ENCODE results near the gene MOCS1. TPM values are rescaled to one million over a fixed set of nuclear protein-coding genes. Genes with fewer than 3 reads are reported as not detected.

Gene MOCS1
- total RNA-seq, 1 donor from 2014 or later: 11.3 TPM

- H3K27ac ChIP-seq: no peak overlapping the region
- no peaks in the 10 kb centered on the region for H3K79me2 ChIP-seq (ENCODE audit: low read depth)
- H3K9ac ChIP-seq: no peak overlapping the region
- TF ChIP-seq CTCF (IDR thresholded peaks at IDR 0.05) (no peak), EZH2 (IDR thresholded peaks at IDR 0.05) (no peak), EZH2phosphoT487 (IDR thresholded peaks at IDR 0.05) (no peak)
- H3K4me1 Mint-ChIP-seq: no peaks in the 10 kb centered on the region
- H2AFZ ChIP-seq (replicated peaks): no peak overlapping the region
- H3K27ac Mint-ChIP-seq: no peak overlapping the region
- no peaks in the 10 kb centered on the region for H3K9me3 Mint-ChIP-seq
- no peak overlapping the region for H3K4me3 ChIP-seq
- H3K9me3 ChIP-seq (ENCODE audit: low read depth): no peaks in the 10 kb centered on the region
- no peak for DNase-seq (ENCODE audit: low spot score)
- H3K27me3 ChIP-seq: no peaks in the 10 kb centered on the region
- H3F3A ChIP-seq (ENCODE audit: low read depth): no peaks in the 10 kb centered on the region
- H3K36me3 Mint-ChIP-seq: peaks cover 12% of the 10 kb centered on the region
- peaks cover 2% of the 10 kb centered on the region for H3K27me3 Mint-ChIP-seq (ENCODE audit: insufficient read depth, low read depth)
- peaks cover 4% of the 10 kb centered on the region for H4K20me1 ChIP-seq (ENCODE audit: low read depth)
- peaks cover 6% of the 10 kb centered on the region for H3K36me3 ChIP-seq
- no peak overlapping the region for H3K4me2 ChIP-seq
- H3K4me1 ChIP-seq: peaks cover 6% of the 10 kb centered on the region
- no peak overlapping the region for H3K4me3 Mint-ChIP-seq
Observed at GRCh38 chr6:39914239-39914638, 20.0 kb downstream of the MOCS1 start.

- DNase-seq (ENCODE audit: low spot score): no peak
- no peaks in the 10 kb centered on the region for H3K79me2 ChIP-seq (ENCODE audit: low read depth)
- Mint-ChIP-seq H3K27ac (no peak overlapping the region), H3K4me3 (no peak overlapping the region), H3K36me3 (peaks cover 11% of the 10 kb centered on the region), H3K9me3 (no peaks in the 10 kb centered on the region), H3K27me3 (ENCODE audit: insufficient read depth, low read depth) (peaks cover 2% of the 10 kb centered on the region), H3K4me1 (no peaks in the 10 kb centered on the region)
- no peaks in the 10 kb centered on the region for H3K27me3 ChIP-seq
- H3K4me3 ChIP-seq: no peak overlapping the region
- no peak overlapping the region for H3K4me2 ChIP-seq
- peaks cover 6% of the 10 kb centered on the region for H3K36me3 ChIP-seq
- H3K9me3 ChIP-seq (ENCODE audit: low read depth): no peaks in the 10 kb centered on the region
- H3K4me1 ChIP-seq: peaks cover 6% of the 10 kb centered on the region
- H4K20me1 ChIP-seq (ENCODE audit: low read depth): peaks cover 4% of the 10 kb centered on the region
- H2AFZ ChIP-seq (replicated peaks): no peak overlapping the region
- H3K27ac ChIP-seq: no peak overlapping the region
- no peak for TF ChIP-seq EZH2phosphoT487 (IDR thresholded peaks at IDR 0.05)
- no peak for TF ChIP-seq CTCF (IDR thresholded peaks at IDR 0.05)
- no peak for TF ChIP-seq EZH2 (IDR thresholded peaks at IDR 0.05)
- H3F3A ChIP-seq (ENCODE audit: low read depth): no peaks in the 10 kb centered on the region
- no peak overlapping the region for H3K9ac ChIP-seq
Observed at GRCh38 chr6:39913391-39913916, 20.8 kb downstream of the MOCS1 start.

GRCh38 chr6:39912446-39912845 is 21.8 kb downstream of the MOCS1 start:
- H4K20me1 ChIP-seq (ENCODE audit: low read depth): peaks cover 1% of the 10 kb centered on the region
- H3K9me3 ChIP-seq (ENCODE audit: low read depth): no peaks in the 10 kb centered on the region
- Mint-ChIP-seq H3K4me1 (no peaks in the 10 kb centered on the region), H3K27me3 (ENCODE audit: insufficient read depth, low read depth) (peaks cover 2% of the 10 kb centered on the region), H3K27ac (no peak overlapping the region), H3K36me3 (peaks cover 12% of the 10 kb centered on the region), H3K4me3 (no peak overlapping the region), H3K9me3 (no peaks in the 10 kb centered on the region)
- DNase-seq (ENCODE audit: low spot score): no peak
- TF ChIP-seq EZH2phosphoT487 (IDR thresholded peaks at IDR 0.05): no peak
- H3K79me2 ChIP-seq (ENCODE audit: low read depth): no peaks in the 10 kb centered on the region
- no peaks in the 10 kb centered on the region for H3K27me3 ChIP-seq
- no peaks in the 10 kb centered on the region for H3K36me3 ChIP-seq
- no peak overlapping the region for H3K9ac ChIP-seq
- H3K4me1 ChIP-seq: peaks cover under 1% of the 10 kb centered on the region
- H3K4me2 ChIP-seq: no peak overlapping the region
- H3K27ac ChIP-seq: no peak overlapping the region
- H3K4me3 ChIP-seq: no peak overlapping the region
- no peak overlapping the region for H2AFZ ChIP-seq (replicated peaks)
- H3F3A ChIP-seq (ENCODE audit: low read depth): no peaks in the 10 kb centered on the region

- H3K79me2 ChIP-seq (ENCODE audit: low read depth): no peaks in the 10 kb centered on the region
- H3K36me3 ChIP-seq: no peaks in the 10 kb centered on the region
- H3K36me3 Mint-ChIP-seq: peaks cover 12% of the 10 kb centered on the region
Observed at GRCh38 chr6:39911513-39912125, 22.6 kb downstream of the MOCS1 start.

More at GRCh38 chr6:39911513-39912125, 22.6 kb downstream of the MOCS1 start:
- Histone ChIP-seq H3K27me3 (no peaks in the 10 kb centered on the region), H3K27ac (no peak overlapping the region), H3K9ac (no peak overlapping the region), H4K20me1 (ENCODE audit: low read depth) (no peaks in the 10 kb centered on the region), H3F3A (ENCODE audit: low read depth) (no peaks in the 10 kb centered on the region), H3K9me3 (ENCODE audit: low read depth) (no peaks in the 10 kb centered on the region), H2AFZ (replicated peaks) (no peak overlapping the region), H3K4me3 (no peak overlapping the region), H3K4me1 (no peaks in the 10 kb centered on the region), H3K4me2 (no peak overlapping the region)
- Mint-ChIP-seq H3K4me1 (no peaks in the 10 kb centered on the region), H3K4me3 (no peak overlapping the region), H3K27me3 (ENCODE audit: insufficient read depth, low read depth) (peaks cover 2% of the 10 kb centered on the region), H3K27ac (no peak overlapping the region), H3K9me3 (no peaks in the 10 kb centered on the region)
- DNase-seq (ENCODE audit: low spot score): no peak
- TF ChIP-seq CTCF (IDR thresholded peaks at IDR 0.05) (no peak), EZH2 (IDR thresholded peaks at IDR 0.05) (no peak), EZH2phosphoT487 (IDR thresholded peaks at IDR 0.05) (no peak)
